GM18505 (cell line): Measurements from ENCODE around the gene PAX2.

ENCODE experiments used
- ATAC-seq: cut with Tn5 transposase; IDR thresholded peaks from one replicate; pipeline ENCODE4 v1.9.1; 2021; ENCODE audit not compliant: unreplicated experiment
- POLR2A ChIP-seq: IDR thresholded peaks from 4 replicates; pipeline ENCODE4 v1.6.1; 2011; ENCODE audit warnings: borderline replicate concordance; ENCODE audit not compliant: insufficient read depth, insufficient read length; ENCODE audit errors: extremely low read depth

PAX2 gene

GRCh38 chr10:100739517-100740368, 5.6 kb upstream of the PAX2 start:
- ATAC-seq = no peak
- TF ChIP-seq POLR2A = no peak

- no peak for ATAC-seq
Observed at GRCh38 chr10:100740476-100741377, 4.7 kb upstream of the PAX2 start.

GRCh38 chr10:100741378-100742075, 3.9 kb upstream of the PAX2 start:
- no peak for ATAC-seq
- TF ChIP-seq POLR2A = no peak

More at GRCh38 chr10:100740476-100741377, 4.7 kb upstream of the PAX2 start:
- no peak for TF ChIP-seq POLR2A

- no peak for TF ChIP-seq POLR2A
- no peak for ATAC-seq
Observed at GRCh38 chr10:100742076-100742771, 3.2 kb upstream of the PAX2 start.

GRCh38 chr10:100742936-100743335, 2.4 kb upstream of the PAX2 start:
- no peak for ATAC-seq

GRCh38 chr10:100743626-100744135, 1.7 kb upstream of the PAX2 start:
- no peak for ATAC-seq
- no peak for TF ChIP-seq POLR2A

More at GRCh38 chr10:100742936-100743335, 2.4 kb upstream of the PAX2 start:
- no peak for TF ChIP-seq POLR2A

- no peak for ATAC-seq
- no peak for TF ChIP-seq POLR2A
Observed at GRCh38 chr10:100744136-100744986, 1.0 kb upstream of the PAX2 start.

GRCh38 chr10:100745882-100746783, 751 bp downstream of the PAX2 start:
- ATAC-seq = no peak
- TF ChIP-seq POLR2A = no peak

GRCh38 chr10:100746784-100747455, 1.5 kb downstream of the PAX2 start:
- TF ChIP-seq POLR2A = no peak
- no peak for ATAC-seq

GRCh38 chr10:100747456-100748230, 2.3 kb downstream of the PAX2 start:
- ATAC-seq = no peak
- TF ChIP-seq POLR2A = no peak
